ENCODE data around the gene DIPK1A.

DIPK1A gene

DNA sequence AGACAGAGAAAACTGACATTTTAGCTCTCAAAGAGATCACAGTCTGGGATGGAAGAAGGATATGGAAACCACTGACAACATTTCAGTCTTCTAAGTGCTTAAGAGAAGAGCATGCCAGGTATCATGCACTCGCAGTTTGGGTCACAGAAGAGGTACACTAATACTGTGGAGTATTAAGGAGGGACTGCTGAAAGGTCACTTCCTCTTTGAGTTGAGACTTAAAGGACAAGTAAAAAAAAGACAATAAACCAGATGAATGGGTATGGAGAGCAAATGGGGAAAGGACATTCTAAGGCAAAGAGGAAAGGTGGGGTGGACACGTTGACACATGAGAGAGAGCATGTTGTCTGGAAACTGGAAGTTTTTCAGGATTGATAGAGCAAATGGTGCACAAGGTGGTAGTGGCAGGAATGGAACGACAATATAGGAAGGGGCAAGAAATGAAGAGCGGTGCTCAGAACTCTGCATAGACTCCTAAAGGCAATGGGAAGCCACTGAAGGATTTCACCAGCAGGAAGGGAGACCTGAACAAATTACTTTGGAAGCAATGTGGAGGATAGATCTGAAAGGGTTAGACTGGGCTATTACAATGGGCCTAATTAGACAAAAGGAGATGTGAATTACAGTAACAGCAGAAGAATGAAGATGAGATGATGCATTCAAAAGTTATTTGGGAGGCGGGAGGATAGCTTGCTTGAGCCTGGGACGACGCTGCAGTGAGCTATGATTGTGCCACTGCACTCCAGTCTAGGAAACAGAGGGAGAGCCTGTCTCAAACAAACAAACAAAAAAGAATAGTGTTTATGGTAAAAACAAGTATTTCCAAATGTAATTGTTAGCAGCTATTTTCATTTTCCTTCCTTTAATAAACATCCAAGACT, 11.1 kb downstream of the DIPK1A start:
- no peak for DNase-seq

DNA sequence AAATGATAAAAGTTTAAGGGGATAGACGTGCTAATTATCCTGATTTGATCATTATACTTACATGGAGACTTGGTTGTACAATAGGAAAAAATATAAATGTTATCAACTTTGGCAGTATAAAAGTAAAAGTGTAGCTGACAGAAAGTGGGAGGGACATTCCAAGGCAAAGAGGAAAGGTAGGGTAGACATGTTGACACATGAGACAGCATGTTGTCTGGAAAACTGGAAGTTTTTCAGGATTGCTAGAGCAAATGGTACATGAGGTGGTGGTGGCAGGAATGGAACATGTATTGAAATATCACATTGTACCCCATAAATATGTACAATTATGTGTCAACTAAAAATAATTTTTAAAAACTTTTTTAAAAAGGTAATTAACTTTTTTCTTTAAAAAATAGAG, 13.2 kb downstream of the DIPK1A start:
- no peak for DNase-seq

- no peak for DNase-seq
Measured at GRCh38 chr1:92945748-92946270, 15.5 kb downstream of the DIPK1A start.

DNA sequence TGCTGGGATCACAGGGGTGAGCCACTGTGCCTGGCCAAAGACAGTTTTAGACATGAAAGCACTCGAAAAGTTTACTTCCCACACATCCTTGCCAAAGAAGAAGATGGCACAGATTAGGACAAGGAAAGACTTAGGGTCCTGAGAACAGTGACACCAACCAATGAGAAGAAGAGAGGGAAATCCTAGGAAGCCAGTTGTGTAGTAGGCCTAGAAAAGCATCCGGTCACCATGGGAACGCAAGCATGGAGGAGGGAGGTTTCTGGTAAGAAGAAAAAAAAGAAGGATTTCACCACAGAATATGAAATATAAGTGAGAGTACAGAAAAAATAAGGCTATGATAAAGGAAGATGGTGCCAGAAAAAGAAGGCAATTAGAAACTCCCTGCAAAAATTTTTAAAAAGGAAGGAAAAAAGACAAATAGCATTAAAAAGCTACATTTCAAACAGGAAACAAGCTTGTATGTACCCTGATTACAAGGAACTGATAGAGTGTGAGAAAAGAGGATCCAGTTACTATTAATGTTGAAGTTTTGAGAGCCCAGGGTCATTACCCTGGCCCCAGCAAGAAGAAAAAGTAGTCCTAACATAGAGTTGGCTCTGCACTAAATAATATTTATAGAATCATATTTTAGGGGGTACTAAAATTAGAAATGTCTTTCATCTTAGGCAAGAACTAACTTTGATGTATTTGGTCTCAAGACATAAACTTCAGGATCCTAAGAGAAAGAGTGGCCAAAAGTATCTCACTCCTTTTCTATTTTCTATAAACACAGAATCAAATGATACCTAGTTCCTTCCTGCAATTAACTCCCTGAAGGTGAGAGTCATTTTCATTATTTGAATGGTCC, 16.1 kb downstream of the DIPK1A start:
- no peak for DNase-seq

DNA sequence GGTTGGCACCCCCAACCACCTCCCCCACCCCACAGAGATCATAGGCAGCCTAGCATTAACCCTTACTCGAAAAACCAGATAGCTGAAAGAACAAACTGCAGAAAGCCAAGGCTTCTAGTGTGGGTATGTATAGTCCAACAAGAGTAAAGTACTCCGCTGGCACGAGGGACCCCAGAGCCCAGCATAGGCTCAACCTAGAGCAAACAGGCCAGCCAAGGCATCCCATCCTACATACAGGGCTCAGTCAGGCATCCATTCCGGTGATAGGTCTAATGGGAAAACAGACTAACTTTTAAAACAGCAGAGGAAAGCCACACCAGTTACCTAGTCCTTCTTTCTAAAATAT, 17.8 kb downstream of the DIPK1A start:
- no peak for DNase-seq

DNA sequence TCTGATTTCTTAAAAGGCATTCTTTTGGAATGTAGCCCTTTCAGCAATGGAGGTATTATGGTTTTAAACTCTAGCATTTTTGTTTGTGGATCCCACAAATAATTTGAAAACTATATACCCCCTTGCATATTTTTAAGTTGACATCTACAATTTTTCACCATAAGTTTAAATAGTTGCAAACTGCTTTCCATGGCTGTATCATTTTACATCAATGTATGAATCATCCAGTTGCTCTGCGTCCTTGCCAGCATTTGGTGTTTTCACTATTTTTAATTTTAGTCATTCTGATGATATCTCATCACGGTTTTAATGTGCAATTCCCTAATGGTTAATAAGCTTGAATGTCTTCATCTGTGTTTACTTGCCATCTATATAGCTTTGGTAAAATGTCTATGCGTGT, 20.7 kb downstream of the DIPK1A start:
- DNase-seq: no peak

- no peak for DNase-seq
Measured at GRCh38 chr1:92937731-92938130, 23.5 kb downstream of the DIPK1A start.

- no peak for DNase-seq
Measured at GRCh38 chr1:92936865-92937264, 24.4 kb downstream of the DIPK1A start.

GRCh38 chr1:92934395-92935378, 26.6 kb downstream of the DIPK1A start:
- no peak for DNase-seq

DNA sequence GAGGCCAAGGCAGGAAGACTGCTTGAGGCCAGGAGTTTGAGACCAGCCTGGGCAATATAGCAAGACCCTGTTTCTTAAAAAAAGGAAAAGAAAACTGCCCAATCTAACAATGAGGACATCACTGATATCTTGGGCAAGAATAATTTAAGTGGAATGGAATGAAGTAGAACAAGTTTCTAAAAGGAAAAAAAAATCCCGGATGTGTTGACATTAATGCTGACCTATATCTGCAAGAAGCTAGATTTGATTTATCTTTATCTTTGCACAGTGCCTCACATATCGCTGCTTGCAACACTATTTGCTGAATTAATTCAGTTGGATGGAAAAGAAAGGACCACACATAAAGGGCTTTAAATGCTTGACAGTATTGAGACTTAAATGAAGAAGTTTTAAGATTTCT, 27.8 kb downstream of the DIPK1A start:
- DNase-seq: no peak

- no peak for DNase-seq
Measured at GRCh38 chr1:92931691-92932090, 29.6 kb downstream of the DIPK1A start.

DNA sequence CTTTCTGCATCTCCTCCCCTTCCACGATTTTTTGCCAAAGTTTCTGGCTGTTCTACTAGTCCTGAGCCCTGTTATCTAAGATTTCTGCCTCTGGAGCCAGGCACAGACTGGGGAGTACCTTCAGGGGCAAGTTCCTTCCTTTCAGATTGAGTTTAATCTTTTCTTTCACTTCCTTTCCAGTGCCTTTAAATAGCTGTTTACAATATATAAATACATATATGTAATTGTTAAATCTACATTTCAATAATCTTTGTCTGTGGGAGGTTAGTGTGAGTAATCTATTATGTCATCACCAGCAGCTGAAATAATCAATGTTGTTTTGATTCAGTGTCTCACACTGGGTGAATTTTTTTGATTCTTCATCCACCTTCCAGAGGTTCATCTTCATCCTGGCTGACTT, 31.8 kb downstream of the DIPK1A start:
- DNase-seq: peak; percentile 9

GRCh38 chr1:92927870-92928269, 33.4 kb downstream of the DIPK1A start:
- no peak for DNase-seq

GRCh38 chr1:92926873-92927272, 34.4 kb downstream of the DIPK1A start:
- DNase-seq: no peak

DNA sequence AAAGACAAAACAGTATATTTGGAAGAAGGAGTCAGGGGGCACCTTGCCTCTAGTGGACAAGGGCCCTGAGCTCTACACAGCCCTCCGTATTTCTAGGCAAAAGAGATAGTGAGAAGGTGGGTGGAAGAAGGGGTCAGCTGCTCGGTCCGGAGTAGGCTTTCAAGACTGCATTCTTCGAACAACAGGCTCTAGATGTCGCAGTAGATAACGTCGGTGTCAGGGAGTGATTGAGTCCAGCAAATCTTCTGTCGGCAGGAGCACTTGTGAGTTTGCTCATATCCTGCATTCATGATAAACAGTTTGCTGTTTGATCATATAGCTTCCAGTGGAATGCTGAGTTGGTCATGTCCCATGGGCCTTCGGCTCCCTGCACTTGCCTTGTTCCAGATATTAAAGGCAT, 36.8 kb downstream of the DIPK1A start:
- no peak for DNase-seq

DNA sequence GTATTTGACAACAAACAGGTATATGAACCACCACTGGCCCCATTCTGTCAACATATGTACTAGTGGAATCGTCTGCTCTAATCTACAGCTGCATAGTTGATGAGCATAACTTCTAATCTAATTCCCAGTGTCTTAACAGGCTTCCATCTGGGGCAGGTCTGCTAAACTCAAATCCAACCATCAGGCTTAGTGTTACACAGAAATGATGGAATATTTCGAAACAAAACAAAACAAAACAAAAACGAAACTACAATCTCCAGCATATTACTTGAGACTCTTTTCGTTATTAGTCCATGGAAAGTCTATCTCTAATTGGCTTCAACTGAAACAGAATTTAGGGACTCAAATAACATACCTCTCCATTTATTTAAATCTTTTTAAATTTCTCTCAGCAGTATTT, 37.6 kb downstream of the DIPK1A start:
- peak; percentile 40 for DNase-seq

DNA sequence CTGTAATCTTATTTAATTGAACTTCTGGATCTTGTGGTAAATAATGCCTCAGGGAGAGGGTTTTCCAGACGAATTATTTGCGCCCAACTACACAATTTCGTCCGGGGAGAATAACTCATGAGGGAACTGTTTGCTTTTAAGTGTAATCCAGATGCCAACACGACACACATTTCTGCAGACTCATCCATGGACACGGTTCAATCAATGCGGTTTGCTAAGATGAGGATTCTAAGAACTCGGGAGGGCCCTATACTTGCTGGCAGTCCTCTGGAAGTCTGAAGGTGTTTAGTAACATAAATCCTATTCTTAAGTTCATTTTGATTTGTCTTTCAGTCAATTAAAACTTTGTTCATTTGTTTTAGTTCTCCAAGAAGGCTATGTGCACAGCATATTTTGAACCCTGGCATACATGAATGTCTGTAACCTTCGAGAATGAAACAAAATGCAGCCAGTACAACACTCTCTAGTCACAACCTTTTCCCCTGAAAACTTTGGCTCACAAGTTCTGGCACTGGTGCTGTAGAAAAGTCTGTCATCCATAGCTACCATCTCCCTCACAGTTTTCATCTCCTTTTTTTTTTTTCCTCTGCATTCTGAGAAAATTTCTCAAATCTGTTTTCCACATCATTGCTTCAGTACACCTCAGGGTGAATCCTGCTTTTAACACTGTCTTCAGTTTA, 38.8 kb downstream of the DIPK1A start:
- no peak for DNase-seq

- no peak for DNase-seq
Measured at GRCh38 chr1:92921031-92922023, 39.9 kb downstream of the DIPK1A start.

DNA sequence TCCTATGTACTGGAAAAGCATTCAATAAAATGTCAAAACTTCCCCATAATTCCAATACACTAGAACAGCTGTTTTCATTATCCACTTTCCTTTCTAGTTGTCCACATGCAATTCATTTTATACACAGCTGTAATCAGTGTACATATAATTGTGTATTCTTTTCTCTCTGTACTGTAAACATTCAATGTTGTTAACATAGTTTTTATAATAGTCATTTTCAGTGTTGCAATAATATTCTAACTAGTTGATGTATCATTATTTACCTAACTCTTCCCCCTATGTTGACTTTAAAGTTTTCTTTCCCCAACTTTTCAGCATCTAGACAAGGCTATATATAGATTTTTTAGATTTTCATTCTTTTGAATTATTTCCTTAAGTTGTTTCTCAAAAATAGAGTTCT, 44.4 kb downstream of the DIPK1A start:
- no peak for DNase-seq

DNA sequence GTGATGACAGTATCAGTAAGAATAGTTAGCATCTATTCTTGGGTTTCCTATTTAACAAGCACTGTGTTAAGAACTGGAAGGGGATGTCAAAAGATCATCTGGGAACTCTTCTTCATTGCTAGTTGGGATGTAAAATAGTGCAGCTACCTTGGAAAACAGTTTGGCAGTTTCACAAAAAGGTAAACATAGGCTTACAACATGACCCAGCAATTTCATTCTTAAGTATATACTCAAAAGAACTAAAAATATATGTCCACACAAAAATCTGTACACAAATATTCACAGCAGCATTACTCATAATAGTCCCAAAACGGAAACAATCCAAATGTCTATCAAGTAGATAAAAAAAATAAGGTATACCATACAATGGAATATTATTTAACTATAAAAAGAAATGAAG, 45.7 kb downstream of the DIPK1A start:
- no peak for DNase-seq
